Anterior cingulate cortex (tissue), 58 donors: ENCODE results near the gene KDM4B.

ENCODE experiments used
- DNase-seq, 58 donors: peaks; one replicate each; lab custom pipeline; 2025; lab: John Stamatoyannopoulos, UW

Gene KDM4B

GRCh38 chr19:5113633-5114586, 145.0 kb downstream of the KDM4B start:
- no peak for DNase-seq

DNA sequence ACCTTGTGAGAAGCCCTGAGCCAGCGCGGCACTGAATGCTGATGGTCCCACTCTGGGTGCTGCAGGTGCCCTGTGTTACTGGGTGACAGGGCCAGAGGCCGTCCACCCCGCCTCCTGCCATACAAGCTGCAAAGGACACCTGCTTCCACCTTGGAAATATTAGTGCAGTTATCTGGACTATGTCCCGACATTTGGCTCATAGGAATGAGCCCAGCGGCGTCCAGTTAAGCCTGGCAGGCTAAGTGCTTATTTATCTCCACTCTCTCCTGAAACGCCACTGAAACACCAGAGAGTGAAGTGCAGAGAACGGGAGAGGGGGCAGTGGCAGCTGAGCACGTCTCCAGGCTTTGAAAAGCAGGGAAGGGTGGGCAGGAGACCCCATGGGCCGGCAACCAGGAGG, 145.8 kb downstream of the KDM4B start:
- DNase-seq, result no peak

DNA sequence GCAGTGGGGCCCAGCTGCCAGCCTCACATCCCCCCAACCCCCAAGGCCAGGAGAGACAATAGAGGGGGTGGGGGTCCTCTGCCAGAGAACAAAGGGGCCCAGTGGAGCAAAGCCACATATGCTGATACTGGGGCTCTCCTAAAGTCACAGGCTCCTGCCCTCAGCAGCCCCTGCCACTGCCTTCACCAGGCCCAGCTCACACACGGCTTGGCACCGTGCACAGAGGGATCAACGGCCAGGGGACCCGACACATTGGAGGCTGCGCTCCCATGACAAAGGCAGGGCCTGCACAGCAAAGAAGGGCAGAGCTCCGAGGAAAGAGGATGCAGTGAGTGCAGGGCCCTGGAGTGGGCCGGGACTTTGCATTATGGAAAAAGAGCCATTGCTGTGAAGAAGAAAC, 146.4 kb downstream of the KDM4B start:
- no peak for DNase-seq

DNA sequence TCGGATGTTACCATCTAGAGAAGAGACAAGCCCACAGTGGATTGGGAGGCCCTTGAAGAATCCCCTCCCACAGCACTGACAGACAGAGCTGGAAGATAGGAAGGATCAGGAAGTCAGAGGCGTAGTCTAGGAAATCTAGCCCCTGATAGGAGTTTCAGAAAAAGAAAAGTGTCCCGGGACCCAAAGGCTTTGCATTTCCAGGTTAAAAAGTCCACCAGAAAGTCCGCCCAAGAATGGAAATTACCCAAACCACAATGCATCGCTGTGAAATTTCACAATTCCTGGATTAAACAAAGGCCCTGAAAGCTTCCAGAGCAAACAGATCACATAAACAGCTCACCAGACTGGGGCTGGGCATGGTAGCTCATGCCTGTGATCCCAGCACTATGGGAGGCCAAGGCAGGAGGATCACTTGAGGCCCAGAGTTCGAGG, 146.9 kb downstream of the KDM4B start:
- DNase-seq, result no peak

DNA sequence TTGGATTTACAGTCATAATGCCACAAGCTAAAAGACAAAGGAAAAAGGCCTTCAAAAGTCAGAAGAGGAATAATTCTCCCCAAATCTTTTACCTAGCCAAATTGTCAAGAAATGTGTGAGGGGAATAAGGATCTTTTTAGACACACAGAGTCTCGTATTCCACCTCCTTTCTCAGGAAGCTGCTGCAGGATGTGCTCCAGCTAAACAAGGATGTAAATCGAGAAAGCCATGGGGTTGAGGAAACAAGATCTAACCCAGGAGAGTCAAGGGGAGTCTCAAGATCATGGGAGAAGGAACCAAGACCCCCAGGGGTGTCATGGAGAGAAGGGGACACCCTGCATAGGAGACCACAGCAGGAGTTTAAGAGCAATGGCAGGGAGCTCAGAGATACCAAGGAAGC, 147.4 kb downstream of the KDM4B start:
- no peak for DNase-seq

DNA sequence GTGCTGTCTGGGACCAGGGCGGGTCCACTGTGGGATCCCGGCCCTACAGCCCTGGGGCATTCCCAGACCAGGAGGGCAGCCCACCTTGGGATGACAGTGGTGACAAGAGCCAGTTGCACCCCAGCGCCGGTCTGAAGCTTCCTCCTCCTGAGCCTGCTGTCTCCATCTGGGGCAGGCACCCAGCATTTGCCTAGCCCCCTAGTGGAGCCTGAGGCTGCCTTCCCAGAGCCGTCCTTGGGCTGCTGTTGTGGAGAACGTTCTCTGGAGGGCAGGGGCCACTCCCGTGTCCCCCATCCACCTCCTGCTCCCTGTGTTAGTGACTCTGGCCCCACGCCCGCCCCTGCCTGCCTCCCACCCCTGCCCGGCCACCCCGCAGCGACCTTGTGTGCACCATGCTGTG, 148.5 kb downstream of the KDM4B start:
- DNase-seq, result no peak

DNA sequence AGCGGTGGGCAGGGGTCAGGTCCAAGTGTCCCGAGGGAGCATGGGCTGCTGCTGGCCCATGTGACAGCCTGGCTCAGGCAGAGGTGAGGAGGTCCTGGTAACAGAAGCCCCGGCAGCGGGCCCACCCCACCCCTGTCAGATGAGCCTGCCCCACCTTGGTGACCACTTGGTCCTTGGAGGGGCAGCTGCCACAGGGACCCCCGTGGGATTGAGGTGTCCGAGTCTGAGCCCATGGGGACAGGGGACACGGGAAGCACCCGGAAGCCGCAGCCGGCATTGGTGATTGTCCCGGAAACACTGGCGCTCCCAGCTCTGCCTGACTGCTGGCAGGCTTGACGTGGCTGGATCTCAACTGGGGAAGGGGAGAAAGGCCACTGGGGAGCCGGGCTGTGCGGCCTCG, 149.1 kb downstream of the KDM4B start:
- no peak for DNase-seq

- no peak for DNase-seq
Observed at GRCh38 chr19:5119297-5119998, 150.5 kb downstream of the KDM4B start.

DNA sequence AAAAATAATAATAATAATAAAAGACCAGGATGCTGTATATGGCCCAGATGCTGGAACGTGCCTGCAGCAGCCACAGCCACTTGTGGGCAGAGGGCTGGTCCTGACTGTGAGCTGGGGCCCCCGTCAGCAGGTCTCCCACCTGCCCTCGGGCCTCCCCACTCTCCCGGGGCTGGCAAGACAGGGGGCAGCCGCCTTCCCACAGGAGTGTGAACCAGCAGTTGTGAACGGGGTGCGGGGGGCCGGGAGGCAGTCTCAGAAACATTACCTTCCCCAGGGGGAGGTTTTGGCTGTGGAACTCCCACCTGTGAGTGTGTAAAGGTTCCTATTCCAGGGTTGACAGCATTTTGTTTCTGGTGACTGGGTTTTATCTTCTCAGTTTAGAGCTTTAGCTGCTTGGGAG, 151.4 kb downstream of the KDM4B start:
- no peak for DNase-seq

- no peak for DNase-seq
Observed at GRCh38 chr19:5120833-5121232, 151.9 kb downstream of the KDM4B start.

GRCh38 chr19:5121266-5122120, 152.6 kb downstream of the KDM4B start:
- DNase-seq, result peak in 15 of 58 donors; percentile 10 to 56 (median 26)

DNA sequence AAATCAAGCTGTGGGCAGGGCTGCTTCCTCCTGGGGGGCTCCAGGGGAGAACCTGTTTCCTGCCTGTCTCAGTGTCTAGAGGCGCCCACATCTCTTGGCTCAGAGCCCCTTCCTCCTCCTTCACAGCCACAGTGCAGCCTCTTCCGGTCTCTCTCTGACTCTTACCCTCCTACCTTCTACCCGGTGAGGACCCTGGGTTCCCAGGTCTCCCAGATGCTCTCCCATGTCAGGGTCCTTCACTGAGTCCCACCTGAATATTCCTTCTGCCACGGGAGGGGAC, 153.1 kb downstream of the KDM4B start:
- no peak for DNase-seq

GRCh38 chr19:5122671-5123409, 153.9 kb downstream of the KDM4B start:
- DNase-seq, result no peak

- DNase-seq, result no peak
Observed at GRCh38 chr19:5123646-5124045, 154.7 kb downstream of the KDM4B start.

GRCh38 chr19:5124111-5124855, 155.4 kb downstream of the KDM4B start:
- no peak for DNase-seq

DNA sequence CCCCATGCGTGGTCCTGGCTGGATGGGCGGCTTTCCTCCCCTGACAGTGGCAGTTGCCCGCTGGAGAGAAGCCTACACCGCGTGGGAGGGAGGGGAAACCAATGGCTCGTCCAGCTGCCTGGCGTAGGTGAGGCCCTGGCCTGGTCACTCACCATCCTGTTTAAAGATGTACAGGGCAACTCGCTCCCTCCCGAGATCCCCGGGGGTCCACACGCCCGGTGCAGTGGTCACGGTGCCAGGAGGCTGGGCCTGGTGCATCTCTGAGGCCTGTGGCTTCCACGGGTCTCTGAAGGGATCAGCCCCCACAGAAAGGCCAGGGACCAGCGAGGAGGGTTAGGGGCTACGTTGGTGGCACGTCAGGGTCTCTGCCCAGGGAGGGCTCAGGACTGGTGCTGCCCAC, 156.5 kb downstream of the KDM4B start:
- no peak for DNase-seq

- DNase-seq, result no peak
Observed at GRCh38 chr19:5125797-5126497, 157.0 kb downstream of the KDM4B start.

- DNase-seq, result no peak
Observed at GRCh38 chr19:5126498-5127223, 157.7 kb downstream of the KDM4B start.
